ENCODE results near the gene COLEC12. TPM values are rescaled to one million over a fixed set of nuclear protein-coding genes. Genes with fewer than 3 reads are reported as not detected.

COLEC12 gene
- polyA plus RNA-seq, 1 donor (not counting 4 experiments of a cell fraction or from before 2014, with no cell fraction given) = not detected

GRCh38 chr18:370751-371608 is 129.5 kb downstream of the COLEC12 start:
- H3K27ac ChIP-seq (ENCODE audit: control insufficient read depth, insufficient read depth, low read length) = no peak overlapping the region

DNA sequence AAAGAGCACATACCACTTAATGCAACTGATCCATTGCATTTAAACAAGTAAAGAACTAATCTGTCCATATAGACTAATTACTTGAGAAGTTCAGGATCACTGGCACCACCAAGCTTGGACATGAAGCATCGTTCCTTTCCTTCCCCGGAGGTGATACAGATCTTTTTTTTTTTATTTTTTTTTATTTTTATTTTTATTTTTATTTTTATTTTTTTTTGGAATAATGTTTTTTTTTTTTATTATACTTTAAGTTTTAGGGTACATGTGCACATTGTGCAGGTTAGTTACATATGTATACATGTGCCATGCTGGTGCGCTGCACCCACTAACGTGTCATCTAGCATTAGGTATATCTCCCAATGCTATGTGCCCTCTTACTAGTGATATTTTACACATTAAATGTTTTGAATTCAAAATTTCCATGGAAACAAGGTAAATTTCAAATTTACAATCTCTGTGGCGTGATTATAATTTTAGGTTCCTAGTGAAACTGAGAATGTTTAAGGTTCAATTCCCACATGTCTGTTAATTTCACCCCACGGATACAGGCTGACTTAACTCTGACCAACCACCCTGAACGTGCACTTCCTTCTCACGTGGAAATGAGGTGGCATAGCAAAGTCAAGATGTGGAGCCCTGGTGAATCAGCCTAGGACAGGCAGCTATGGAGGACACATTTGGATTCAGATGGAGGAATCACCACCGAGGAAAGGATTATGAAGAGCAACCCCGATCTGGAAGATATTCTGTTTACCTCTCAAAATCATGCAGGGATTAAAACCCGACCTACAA is 131.1 kb downstream of the COLEC12 start:
- Histone ChIP-seq H3K9ac (ENCODE audit: control insufficient read depth, extremely low read depth, insufficient read depth, low read length) (no peak overlapping the region), H4K20me1 (ENCODE audit: control insufficient read depth, extremely low read depth, insufficient read depth, low read length) (no peaks in the 10 kb centered on the region), H2AFZ (ENCODE audit: control insufficient read depth, low read length) (no peak overlapping the region), H3K4me3 (ENCODE audit: control insufficient read depth in 2 of 3, extremely low read depth in 1 of 3, insufficient read depth in 2 of 3, low read depth in 1 of 3, low read length in 3 of 3) (no peak overlapping the region), H3K27me3 (ENCODE audit: control insufficient read depth, extremely low read depth, insufficient read depth, low read length) (no peaks in the 10 kb centered on the region), H3K27ac (ENCODE audit: control insufficient read depth, insufficient read depth, low read length) (no peak overlapping the region), H3K36me3 (ENCODE audit: control insufficient read depth in 2 of 2, extremely low read depth in 1 of 2, insufficient read depth in 2 of 2, low read length in 2 of 2) (no peaks in the 10 kb centered on the region), H3K79me2 (ENCODE audit: control insufficient read depth, insufficient read depth, low read length) (no peaks in the 10 kb centered on the region), H3K4me1 (ENCODE audit: control insufficient read depth, extremely low read depth, insufficient read depth, low read length) (no peaks in the 10 kb centered on the region), H3K9me3 (ENCODE audit: control insufficient read depth, low read depth, low read length) (no peaks in the 10 kb centered on the region), H3K9me1 (ENCODE audit: control insufficient read depth, extremely low read depth, insufficient read depth, low read length) (no peaks in the 10 kb centered on the region), H3K4me2 (ENCODE audit: control insufficient read depth, extremely low read depth, insufficient read depth, low read depth, low read length) (no peak overlapping the region)
- dilution Hi-C loops (cut with MboI; ENCODE audit: extremely low pct_ligation_motif_present, low sequenced_read_pairs) = no loop called here
- FAIRE-seq (no peak), DNase-seq (ENCODE audit: low read depth, low spot score) (no peak)
- TF ChIP-seq EZH2 (IDR thresholded peaks at IDR 0.05; ENCODE audit: low read length) = no peak
- TF ChIP-seq, protein P1, sequence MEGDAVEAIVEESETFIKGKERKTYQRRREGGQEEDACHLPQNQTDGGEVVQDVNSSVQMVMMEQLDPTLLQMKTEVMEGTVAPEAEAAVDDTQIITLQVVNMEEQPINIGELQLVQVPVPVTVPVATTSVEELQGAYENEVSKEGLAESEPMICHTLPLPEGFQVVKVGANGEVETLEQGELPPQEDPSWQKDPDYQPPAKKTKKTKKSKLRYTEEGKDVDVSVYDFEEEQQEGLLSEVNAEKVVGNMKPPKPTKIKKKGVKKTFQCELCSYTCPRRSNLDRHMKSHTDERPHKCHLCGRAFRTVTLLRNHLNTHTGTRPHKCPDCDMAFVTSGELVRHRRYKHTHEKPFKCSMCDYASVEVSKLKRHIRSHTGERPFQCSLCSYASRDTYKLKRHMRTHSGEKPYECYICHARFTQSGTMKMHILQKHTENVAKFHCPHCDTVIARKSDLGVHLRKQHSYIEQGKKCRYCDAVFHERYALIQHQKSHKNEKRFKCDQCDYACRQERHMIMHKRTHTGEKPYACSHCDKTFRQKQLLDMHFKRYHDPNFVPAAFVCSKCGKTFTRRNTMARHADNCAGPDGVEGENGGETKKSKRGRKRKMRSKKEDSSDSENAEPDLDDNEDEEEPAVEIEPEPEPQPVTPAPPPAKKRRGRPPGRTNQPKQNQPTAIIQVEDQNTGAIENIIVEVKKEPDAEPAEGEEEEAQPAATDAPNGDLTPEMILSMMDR (optimal IDR thresholded peaks at IDR 0.05 in 1 of 3, IDR thresholded peaks at IDR 0.05 in 1 of 3, conservative IDR thresholded peaks at IDR 0.05 in 1 of 3; ENCODE audit: extremely low read depth in 1 of 3, insufficient read depth in 2 of 3, low read length in 3 of 3) = no peak

More at GRCh38 chr18:370751-371608, 129.5 kb downstream of the COLEC12 start:
- Histone ChIP-seq H3K36me3 (ENCODE audit: control insufficient read depth in 2 of 2, extremely low read depth in 1 of 2, insufficient read depth in 2 of 2, low read length in 2 of 2) (no peaks in the 10 kb centered on the region), H3K9me3 (ENCODE audit: control insufficient read depth, low read depth, low read length) (no peaks in the 10 kb centered on the region), H2AFZ (ENCODE audit: control insufficient read depth, low read length) (no peak overlapping the region), H3K9ac (ENCODE audit: control insufficient read depth, extremely low read depth, insufficient read depth, low read length) (no peak overlapping the region), H3K4me3 (ENCODE audit: control insufficient read depth in 2 of 3, extremely low read depth in 1 of 3, insufficient read depth in 2 of 3, low read depth in 1 of 3, low read length in 3 of 3) (no peak overlapping the region), H3K79me2 (ENCODE audit: control insufficient read depth, insufficient read depth, low read length) (no peaks in the 10 kb centered on the region), H4K20me1 (ENCODE audit: control insufficient read depth, extremely low read depth, insufficient read depth, low read length) (no peaks in the 10 kb centered on the region), H3K27me3 (ENCODE audit: control insufficient read depth, extremely low read depth, insufficient read depth, low read length) (no peaks in the 10 kb centered on the region), H3K9me1 (ENCODE audit: control insufficient read depth, extremely low read depth, insufficient read depth, low read length) (no peaks in the 10 kb centered on the region), H3K4me2 (ENCODE audit: control insufficient read depth, extremely low read depth, insufficient read depth, low read depth, low read length) (no peak overlapping the region), H3K4me1 (ENCODE audit: control insufficient read depth, extremely low read depth, insufficient read depth, low read length) (no peaks in the 10 kb centered on the region)
- TF ChIP-seq, protein P1 (optimal IDR thresholded peaks at IDR 0.05 in 1 of 3, IDR thresholded peaks at IDR 0.05 in 1 of 3, conservative IDR thresholded peaks at IDR 0.05 in 1 of 3; ENCODE audit: extremely low read depth in 1 of 3, insufficient read depth in 2 of 3, low read length in 3 of 3) = no peak
- TF ChIP-seq EZH2 (IDR thresholded peaks at IDR 0.05; ENCODE audit: low read length) = no peak
- DNase-seq (ENCODE audit: low read depth, low spot score) = no peak
- dilution Hi-C loops (cut with MboI; ENCODE audit: extremely low pct_ligation_motif_present, low sequenced_read_pairs) = no loop called here
- no peak for FAIRE-seq

Measured in keratinocyte (primary cell).